HUDEP-2 (cell line): ENCODE data around the gene PSG1.
A peak's percentile ranks its signal among the peaks of the same experiment; 100 is the strongest.
"Not testable (repeated sequence)": the region's sequence is repeated elsewhere in the genome, so short reads cannot be mapped to it uniquely, and the experiment has no call there.

Experiments
- DNase-seq, 76 experiments: peaks; one replicate each; lab custom pipeline; 2025; ENCODE audit not compliant: unreplicated experiment in 76 of 76; lab: John Stamatoyannopoulos, UW

The PSG1 gene

GRCh38 chr19:42882010-42882409 is 2.5 kb upstream of the PSG1 start:
- DNase-seq: not testable (repeated sequence)

GRCh38 chr19:42881279-42881678 is 1.8 kb upstream of the PSG1 start:
- peak in 8 of 76 experiments; percentile 1 to 17 (median 4) for DNase-seq

GRCh38 chr19:42880621-42881020 is 1.1 kb upstream of the PSG1 start:
- DNase-seq: not testable (repeated sequence)

GRCh38 chr19:42876596-42876995 is 2.9 kb downstream of the PSG1 start:
- DNase-seq: not testable (repeated sequence)

- DNase-seq: not testable (repeated sequence)
Observed at GRCh38 chr19:42875881-42876280, 3.6 kb downstream of the PSG1 start.

GRCh38 chr19:42874901-42875813 is 4.4 kb downstream of the PSG1 start:
- DNase-seq: not testable (repeated sequence)

- not testable (repeated sequence) for DNase-seq
Observed at GRCh38 chr19:42874136-42874535, 5.4 kb downstream of the PSG1 start.

- DNase-seq: no peak
Observed at GRCh38 chr19:42872608-42873007, 6.9 kb downstream of the PSG1 start.

- DNase-seq: no peak
Observed at GRCh38 chr19:42857544-42857867, 22.0 kb downstream of the PSG1 start.

GRCh38 chr19:42856866-42857543 is 22.5 kb downstream of the PSG1 start:
- DNase-seq: peak in 18 of 76 experiments; percentile 2 to 51 (median 18)

- DNase-seq: not testable (repeated sequence)
Observed at GRCh38 chr19:42854745-42855144, 24.8 kb downstream of the PSG1 start.

GRCh38 chr19:42853231-42853630 is 26.3 kb downstream of the PSG1 start:
- DNase-seq: not testable (repeated sequence)

- DNase-seq: not testable (repeated sequence)
Observed at GRCh38 chr19:42852821-42853220, 26.7 kb downstream of the PSG1 start.

- DNase-seq: not testable (repeated sequence)
Observed at GRCh38 chr19:42851718-42852280, 27.7 kb downstream of the PSG1 start.

- DNase-seq: no peak
Observed at GRCh38 chr19:42850981-42851717, 28.4 kb downstream of the PSG1 start.

- no peak for DNase-seq
Observed at GRCh38 chr19:42846597-42846996, 32.9 kb downstream of the PSG1 start.

GRCh38 chr19:42843631-42844030 is 35.9 kb downstream of the PSG1 start:
- not testable (repeated sequence) for DNase-seq

- DNase-seq: not testable (repeated sequence)
Observed at GRCh38 chr19:42832746-42833442, 46.6 kb downstream of the PSG1 start.

GRCh38 chr19:42832023-42832680 is 47.4 kb downstream of the PSG1 start:
- not testable (repeated sequence) for DNase-seq
